GM12872 (cell line): ENCODE results near the gene HOTAIR.

ENCODE experiments used
- TF ChIP-seq, protein P1 (sequence below): IDR thresholded peaks from 3 replicates; pipeline ENCODE4 v1.5.1; 2011; ENCODE audit warnings: low read depth, mild to moderate bottlenecking, low read length, moderate library complexity; ENCODE audit not compliant: insufficient read depth

Gene HOTAIR

DNA sequence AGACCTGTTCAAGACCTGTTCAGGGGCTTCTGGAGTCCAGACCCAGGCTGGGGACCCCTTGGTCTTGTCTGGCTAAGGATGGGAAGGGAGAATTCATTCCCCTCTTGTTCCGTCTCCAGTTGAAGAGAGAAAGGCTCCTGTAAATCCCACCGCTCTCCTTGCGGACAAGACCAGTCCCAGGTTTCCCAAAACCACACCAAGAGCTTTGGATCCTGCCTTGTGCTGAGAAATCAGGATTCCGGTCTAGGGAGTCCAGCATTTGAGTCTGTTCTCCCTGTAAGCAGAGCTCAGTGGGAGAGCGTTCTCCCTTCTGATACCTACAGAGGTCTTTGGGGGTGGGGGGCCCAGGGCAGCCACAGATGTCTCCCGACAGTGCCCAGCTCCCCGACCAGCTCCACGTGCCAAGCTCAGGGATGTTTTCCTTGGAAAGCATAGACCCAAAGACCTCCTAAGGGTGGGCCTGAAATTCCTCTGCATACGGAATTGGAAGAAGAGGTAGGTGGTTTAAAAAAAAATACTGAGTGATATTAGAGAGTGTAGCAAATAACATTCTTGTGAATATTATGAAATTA, 34.2 kb downstream of the HOTAIR start:
- TF ChIP-seq, protein P1, sequence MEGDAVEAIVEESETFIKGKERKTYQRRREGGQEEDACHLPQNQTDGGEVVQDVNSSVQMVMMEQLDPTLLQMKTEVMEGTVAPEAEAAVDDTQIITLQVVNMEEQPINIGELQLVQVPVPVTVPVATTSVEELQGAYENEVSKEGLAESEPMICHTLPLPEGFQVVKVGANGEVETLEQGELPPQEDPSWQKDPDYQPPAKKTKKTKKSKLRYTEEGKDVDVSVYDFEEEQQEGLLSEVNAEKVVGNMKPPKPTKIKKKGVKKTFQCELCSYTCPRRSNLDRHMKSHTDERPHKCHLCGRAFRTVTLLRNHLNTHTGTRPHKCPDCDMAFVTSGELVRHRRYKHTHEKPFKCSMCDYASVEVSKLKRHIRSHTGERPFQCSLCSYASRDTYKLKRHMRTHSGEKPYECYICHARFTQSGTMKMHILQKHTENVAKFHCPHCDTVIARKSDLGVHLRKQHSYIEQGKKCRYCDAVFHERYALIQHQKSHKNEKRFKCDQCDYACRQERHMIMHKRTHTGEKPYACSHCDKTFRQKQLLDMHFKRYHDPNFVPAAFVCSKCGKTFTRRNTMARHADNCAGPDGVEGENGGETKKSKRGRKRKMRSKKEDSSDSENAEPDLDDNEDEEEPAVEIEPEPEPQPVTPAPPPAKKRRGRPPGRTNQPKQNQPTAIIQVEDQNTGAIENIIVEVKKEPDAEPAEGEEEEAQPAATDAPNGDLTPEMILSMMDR, result no peak

DNA sequence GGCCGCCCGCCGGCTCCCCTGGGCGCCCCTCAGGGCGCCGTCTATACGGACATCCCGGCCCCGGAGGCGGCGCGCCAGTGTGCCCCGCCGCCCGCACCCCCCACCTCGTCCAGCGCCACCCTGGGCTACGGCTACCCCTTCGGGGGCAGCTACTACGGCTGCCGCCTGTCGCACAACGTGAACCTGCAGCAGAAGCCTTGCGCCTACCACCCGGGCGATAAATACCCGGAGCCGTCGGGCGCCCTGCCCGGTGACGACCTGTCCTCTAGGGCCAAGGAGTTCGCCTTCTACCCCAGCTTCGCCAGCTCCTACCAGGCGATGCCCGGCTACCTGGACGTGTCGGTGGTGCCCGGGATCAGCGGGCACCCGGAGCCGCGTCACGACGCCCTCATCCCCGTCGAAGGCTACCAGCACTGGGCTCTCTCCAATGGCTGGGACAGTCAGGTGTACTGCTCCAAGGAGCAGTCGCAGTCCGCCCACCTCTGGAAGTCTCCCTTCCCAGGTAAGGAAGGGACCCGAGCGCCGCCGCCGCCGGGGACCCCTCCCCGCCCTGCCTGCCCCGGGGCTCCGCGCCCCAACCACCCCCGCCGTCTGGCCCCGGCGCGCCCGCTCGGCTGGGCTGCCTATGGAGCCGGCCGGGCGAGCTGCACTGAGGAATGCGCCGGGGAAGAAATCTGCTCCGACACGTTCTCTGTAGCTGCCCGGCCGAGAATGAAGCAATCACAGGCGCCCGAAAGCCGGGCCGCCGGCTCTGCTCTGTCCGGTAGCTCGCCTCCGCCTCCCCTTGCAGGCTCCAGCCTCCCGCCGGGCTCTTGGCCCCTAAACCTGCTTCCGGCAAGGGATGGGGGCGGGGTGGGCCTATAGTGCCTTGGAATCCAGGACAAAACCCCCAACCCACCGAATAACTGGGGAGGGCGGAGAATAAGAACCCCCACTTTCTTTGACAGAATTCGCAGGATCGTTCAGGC, 35.3 kb downstream of the HOTAIR start:
- TF ChIP-seq, protein P1, result no peak

DNA sequence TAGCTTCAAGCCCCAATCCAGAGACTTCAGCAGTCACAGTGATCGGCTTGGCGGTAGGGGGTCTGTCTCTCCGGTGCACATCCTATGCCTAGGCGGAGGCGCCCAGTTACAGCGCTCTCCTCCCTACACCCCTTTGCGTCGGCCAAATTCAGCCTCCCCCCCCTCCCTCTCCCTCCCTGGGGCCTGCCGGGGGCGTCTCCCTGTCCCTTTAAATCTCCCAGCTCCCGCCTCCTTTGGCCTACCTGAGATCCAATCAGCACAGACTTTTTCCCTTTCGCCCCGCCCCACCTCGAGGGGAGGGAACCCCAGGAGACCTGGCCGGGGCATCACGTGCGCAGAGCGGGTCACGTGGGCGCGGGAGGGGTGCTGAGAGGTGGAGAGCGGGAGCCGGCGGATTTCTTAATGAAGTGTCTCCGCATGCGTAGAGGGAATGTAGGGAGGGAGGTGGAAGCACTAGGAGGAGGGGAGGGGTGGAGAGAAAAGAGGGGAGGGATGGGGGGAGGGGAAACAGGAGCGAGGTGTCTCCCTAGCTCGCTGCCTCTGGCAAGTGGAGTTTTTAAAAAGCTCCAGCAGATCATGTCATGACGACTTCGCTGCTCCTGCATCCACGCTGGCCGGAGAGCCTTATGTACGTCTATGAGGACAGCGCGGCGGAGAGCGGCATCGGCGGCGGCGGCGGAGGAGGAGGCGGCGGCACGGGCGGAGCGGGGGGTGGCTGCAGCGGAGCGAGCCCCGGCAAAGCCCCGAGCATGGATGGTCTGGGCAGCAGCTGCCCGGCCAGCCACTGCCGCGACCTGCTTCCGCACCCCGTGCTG, 36.2 kb downstream of the HOTAIR start, which contains the start of gene HOXC13:
HOXC13 (plus strand) TSS at position 506 of the 815 bp plus-strand sequence; CDS start at position 582, 76 bp downstream.
- TF ChIP-seq, protein P1, result no peak

DNA sequence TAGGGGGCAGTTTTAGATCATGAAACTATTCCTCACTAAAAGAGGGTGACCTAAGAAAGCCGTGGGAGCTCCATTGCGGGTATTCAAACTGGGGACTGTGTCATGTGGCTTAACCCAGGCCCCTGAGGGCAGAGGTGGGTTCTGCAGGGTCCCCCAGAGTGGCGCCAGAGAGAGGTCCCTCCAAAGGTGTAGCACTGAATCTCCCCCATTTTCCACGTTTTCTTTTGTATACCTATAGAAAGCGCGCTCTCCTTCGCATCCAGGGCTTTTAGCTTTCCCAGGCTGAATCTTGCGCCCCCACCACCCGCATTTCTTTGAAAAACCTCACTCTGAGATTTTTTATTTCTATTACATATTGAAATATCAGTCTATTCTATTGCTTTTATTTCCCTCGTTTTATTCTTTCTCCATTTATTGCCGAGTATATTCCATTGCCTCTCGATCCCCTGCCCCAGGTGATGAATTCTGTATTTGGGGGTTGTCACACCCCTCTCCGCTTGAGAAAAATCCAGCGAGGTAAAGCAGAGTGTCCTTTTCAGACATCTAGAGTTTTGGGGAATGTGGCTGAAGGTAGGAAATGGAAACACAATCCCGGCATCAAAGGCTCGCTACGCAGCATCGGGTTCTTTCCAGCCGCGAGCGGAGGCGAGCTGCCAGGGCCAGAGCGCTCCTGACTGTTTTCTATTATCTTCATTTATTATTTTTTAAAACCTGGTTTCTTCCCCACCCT, 37.0 kb downstream of the HOTAIR start:
- TF ChIP-seq, protein P1, result no peak

DNA sequence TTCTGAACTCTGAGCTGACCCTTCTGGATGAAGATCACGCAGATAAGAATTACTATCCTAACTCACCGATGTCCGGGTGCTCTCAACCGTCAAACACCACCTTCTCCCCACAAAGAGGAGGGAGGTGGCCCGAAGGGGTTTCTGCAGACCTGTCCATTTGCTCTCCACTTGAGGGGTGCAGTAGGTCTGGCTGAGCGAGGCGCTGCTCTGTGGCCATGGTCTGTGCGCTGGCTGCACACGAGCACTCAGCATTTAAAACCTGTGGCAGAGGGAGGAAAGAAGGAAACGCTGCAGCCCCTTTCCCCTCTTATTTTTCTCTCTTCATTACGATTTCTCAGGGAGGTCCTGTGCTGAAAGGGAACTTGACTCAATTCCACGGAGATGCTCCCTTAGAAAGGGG, 37.7 kb downstream of the HOTAIR start:
- TF ChIP-seq, protein P1, result no peak

DNA sequence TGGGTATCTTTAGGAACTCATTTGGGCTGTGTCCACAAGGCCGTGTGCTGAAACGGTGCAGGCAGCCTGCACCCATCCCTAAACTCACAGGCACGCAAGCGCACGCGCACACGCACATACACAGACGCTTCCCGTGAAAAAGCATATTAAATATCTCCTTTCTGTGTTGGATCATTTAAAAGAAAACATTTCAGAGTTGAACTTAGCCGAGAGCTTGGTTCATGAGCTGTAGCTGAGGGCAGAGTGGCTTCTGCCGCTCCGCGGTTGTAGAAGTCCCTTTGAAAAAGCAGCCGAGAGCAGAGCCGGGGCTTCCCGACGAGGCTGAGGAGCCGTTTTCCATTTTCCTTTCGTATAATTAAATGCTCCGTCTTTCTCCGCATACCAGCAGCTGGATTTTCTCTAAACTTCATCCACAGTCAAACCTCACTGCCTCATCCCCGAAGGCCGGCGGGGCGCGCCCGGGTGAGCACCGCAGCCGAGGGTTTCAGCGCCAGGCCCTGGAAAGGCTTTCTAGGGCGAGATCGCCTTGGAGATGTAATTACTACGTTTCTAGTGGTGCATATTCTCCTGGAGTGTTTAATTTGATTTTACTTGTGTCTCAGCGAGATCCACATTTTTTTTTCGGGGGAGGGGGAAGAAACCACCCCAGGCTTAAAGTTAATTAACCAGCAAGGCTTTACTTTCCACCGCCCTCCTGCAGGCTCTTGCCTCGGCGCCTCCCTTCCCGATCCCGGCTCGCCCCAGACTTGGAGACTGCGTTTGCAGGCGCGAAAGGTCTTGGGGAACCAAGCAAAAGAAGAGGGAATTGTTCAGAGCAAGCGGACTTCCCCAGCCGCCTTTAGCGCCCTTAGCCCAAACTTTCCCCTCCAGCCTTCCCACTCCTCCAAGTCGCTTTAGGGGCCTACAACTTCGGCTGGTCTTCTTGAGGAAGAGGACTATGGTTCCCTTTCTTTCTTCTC, 39.1 kb downstream of the HOTAIR start:
- TF ChIP-seq, protein P1, result no peak
